HepG2 (cell line): Measurements from ENCODE around the gene DNAJC8. TPM values are rescaled to one million over a fixed set of nuclear protein-coding genes. Genes with fewer than 3 reads are reported as not detected.

ENCODE experiments used
- ATAC-seq: fragments of 200-7000 bp; cut with Tn5 transposase; 3 replicates; pipeline ENCODE4 v1.9.1; 2020; ENCODE audit warnings: mild to moderate bottlenecking, moderate library complexity
- BruUV-seq: library from RNA; stranded (reverse); fragments of 400-500 nt; replicated peaks from 2 replicates; lab custom pipeline; 2021; lab: Mats Ljungman, UMichigan
- CTCF ChIA-PET: fragments of 300-600 bp; formaldehyde crosslinking; extraction: SDS; loops from one replicate; lab custom pipeline; 2021; ENCODE audit warnings: low total read pairs, inconsistent platforms, low intra/inter-chr PET ratio; lab: Yijun Ruan, JAX
- POLR2A ChIA-PET: fragments of 350-600 bp; sonication (Branson Sonifier 250); formaldehyde crosslinking; loops from one replicate; lab custom pipeline; 2020; ENCODE audit warnings: antibody characterized with exemption, inconsistent platforms; lab: Yijun Ruan, JAX
- DNase-seq: peaks from one replicate; pipeline ENCODE4 v3.0.0-alpha.2; 2015; ENCODE audit warnings: low spot score
- FAIRE-seq: peaks from 3 replicates; lab custom pipeline; 2011; peaks lifted over from hg19 to GRCh38; lab: Jason Lieb, UNC
- H2AFZ ChIP-seq: one replicate; pipeline ENCODE4 v1.6.1; 2011; ENCODE audit warnings: low read length, inconsistent platforms
- H3K27ac ChIP-seq: fragments of 300-600 bp; 3 replicates; pipeline ENCODE4 v1.8.0; 2011; ENCODE audit warnings: mixed run types, mild to moderate bottlenecking, mixed read lengths, low read length, inconsistent platforms; ENCODE audit not compliant: insufficient read depth; ENCODE audit errors: extremely low read length
- H3K27me3 ChIP-seq, 2 experiments: fragments of 200-600 bp in 1 of 2; 2 replicates in 1 of 2; 3 replicates in 1 of 2; pipeline versions ENCODE4 v1.6.0 to v1.8.0; 2011; ENCODE audit warnings: low read length in 2 of 2, mild to moderate bottlenecking in 2 of 2, moderate library complexity in 2 of 2, inconsistent platforms in 1 of 2; ENCODE audit not compliant: insufficient read depth in 2 of 2, control insufficient read depth in 1 of 2
- H3K36me3 ChIP-seq, 2 experiments: fragments of 200-600 bp in 1 of 2; replicated peaks in 1 of 2; 2 replicates in 1 of 2; 3 replicates in 1 of 2; pipeline versions ENCODE4 v1.5.1 to v1.8.0; 2011; ENCODE audit warnings: low read length in 2 of 2, inconsistent platforms in 1 of 2; ENCODE audit not compliant: insufficient read depth in 2 of 2, control insufficient read depth in 1 of 2
- H3K4me1 ChIP-seq: 2 replicates; pipeline ENCODE4 v1.5.1; 2012; ENCODE audit warnings: low read length, inconsistent platforms; ENCODE audit not compliant: insufficient read depth
- H3K4me2 ChIP-seq: 2 replicates; pipeline ENCODE4 v1.6.0; 2011; ENCODE audit warnings: low read depth, low read length, inconsistent platforms
- H3K4me3 ChIP-seq, 3 experiments: fragments of 200-600 bp in 1 of 3; sonication (generic), shearing (Covaris generic) in 1 of 3; replicated peaks in 1 of 3; 2 replicates each; pipeline ENCODE4 v1.5.1; 2011 to 2016; ENCODE audit warnings: low read length in 3 of 3, inconsistent platforms in 2 of 3, low read depth in 2 of 3, mild to moderate bottlenecking in 2 of 3, control low read depth in 1 of 3, mixed read lengths in 1 of 3; ENCODE audit not compliant: insufficient read depth in 1 of 3
- H3K79me2 ChIP-seq: one replicate; pipeline ENCODE4 v1.6.1; 2011; ENCODE audit warnings: low read length, inconsistent platforms; ENCODE audit not compliant: insufficient read depth
- H3K9ac ChIP-seq: 2 replicates; pipeline ENCODE4 v1.6.0; 2011; ENCODE audit warnings: mild to moderate bottlenecking, low read depth, low read length, inconsistent platforms; ENCODE audit not compliant: insufficient read depth
- H3K9me3 ChIP-seq: 2 replicates; pipeline ENCODE4 v1.5.1; 2012; ENCODE audit warnings: mild to moderate bottlenecking, low read length
- H4K20me1 ChIP-seq: 2 replicates; pipeline ENCODE4 v1.6.0; 2011; ENCODE audit warnings: inconsistent platforms, mild to moderate bottlenecking, low read length, moderate library complexity; ENCODE audit not compliant: insufficient read depth
- CENPX ChIP-seq: sonication (generic); formaldehyde crosslinking; IDR thresholded peaks from 2 replicates; pipeline ENCODE4 v1.9.0; 2021; ENCODE audit warnings: mild to moderate bottlenecking, missing genetic modification reagents, moderate library complexity
- KLF11 ChIP-seq: IDR thresholded peaks from 2 replicates; pipeline ENCODE4 v1.6.1; 2016; ENCODE audit warnings: missing compliant biosample characterization
- PAXIP1 ChIP-seq: sonication (generic); formaldehyde crosslinking; conservative IDR thresholded peaks from 2 replicates; pipeline ENCODE4 v1.4.0; 2020; ENCODE audit warnings: mild to moderate bottlenecking, missing genetic modification reagents, moderate library complexity
- PBX2 ChIP-seq: IDR thresholded peaks from 2 replicates; pipeline ENCODE4 v1.6.1; 2016; ENCODE audit warnings: control low read depth
- SYNCRIP ChIP-seq: fragments of 200-400 bp; formaldehyde crosslinking; IDR thresholded peaks from 2 replicates; pipeline ENCODE4 v1.6.1; 2018; ENCODE audit warnings: mild to moderate bottlenecking, low read depth, low read length; ENCODE audit not compliant: insufficient read depth
- ZFP62 ChIP-seq: sonication (generic); formaldehyde crosslinking; IDR thresholded peaks from 2 replicates; pipeline ENCODE4 v1.4.0; 2020; ENCODE audit warnings: missing genetic modification reagents
- ZNF138 ChIP-seq: sonication (generic); formaldehyde crosslinking; IDR thresholded peaks from 2 replicates; pipeline ENCODE4 v1.5.0; 2020; ENCODE audit warnings: mild to moderate bottlenecking, low read depth, missing genetic modification reagents
- ZNF281 ChIP-seq: sonication (generic); formaldehyde crosslinking; IDR thresholded peaks from 2 replicates; pipeline ENCODE4 v1.4.0; 2020; ENCODE audit warnings: missing genetic modification reagents, borderline replicate concordance
- ZNF329 ChIP-seq: sonication (generic); formaldehyde crosslinking; IDR thresholded peaks from 2 replicates; pipeline ENCODE4 v1.9.0; 2021; ENCODE audit warnings: low read depth, mild to moderate bottlenecking, missing genetic modification reagents
- ZNF607 ChIP-seq: sonication (generic); formaldehyde crosslinking; IDR thresholded peaks from 2 replicates; pipeline ENCODE4 v1.5.1; 2020; ENCODE audit warnings: missing genetic modification reagents, mild to moderate bottlenecking, borderline replicate concordance
- ZNF780A ChIP-seq: sonication (generic); formaldehyde crosslinking; IDR thresholded peaks from 2 replicates; pipeline ENCODE4 v1.8.0; 2022; ENCODE audit warnings: mild to moderate bottlenecking, missing genetic modification reagents, moderate library complexity
- ZNF782 ChIP-seq: sonication (generic); formaldehyde crosslinking; IDR thresholded peaks from 2 replicates; pipeline ENCODE4 v1.4.0; 2020; ENCODE audit warnings: missing genetic modification reagents, mild to moderate bottlenecking, borderline replicate concordance
- WGBS: methylation state at CpG from one replicate; pipeline ENCODE4 v1.1.6; 2017; ENCODE audit warnings: low lambda C conversion rate; 5-methylcytosine and 5-hydroxymethylcytosine counted together
- in situ Hi-C: cut with HindIII; loops from 2 replicates; pipeline ENCODE4 v1.10.0; 2017; ENCODE audit warnings: low pct_unique_long_range_greater_than_20kb; ENCODE audit not compliant: extremely low pct_ligation_motif_present
- intact Hi-C: fragments of 100-400 bp; cut with micrococcal nuclease; formaldehyde crosslinking; loops from one replicate; pipeline ENCODE4 v1.10.0; 2022; ENCODE audit not compliant: unreplicated experiment
- polyA plus RNA-seq, 8 experiments: library from polyadenylated mRNA; depleted of rRNA in 3 of 8; stranded (reverse) in 7 of 8; unstranded in 1 of 8; fragments of >200 nt; fragmentation: Illumina TruSeq in 4 of 8; extraction: Trizol in 4 of 8; gene quantifications; 2 replicates each; pipeline versions ENCODE4 v1.2.1 to v1.2.3, GENCODE V29; 2011 to 2016; ENCODE audit warnings: low read depth in 4 of 8, missing spikeins in 1 of 8, mixed read lengths in 1 of 8; ENCODE audit not compliant: insufficient read depth in 1 of 8
- total RNA-seq, 5 experiments: library from RNA; depleted of rRNA; stranded (reverse); fragments of >200 nt; fragmentation: Illumina TruSeq; extraction: Trizol; gene quantifications; 2 replicates each; pipeline ENCODE4 v1.2.3, GENCODE V29; 2016; ENCODE audit warnings: low read depth in 1 of 5
- TF ChIP-seq, protein P1 (sequence below): IDR thresholded peaks from 2 replicates; pipeline ENCODE4 v1.6.1; 2016

Gene DNAJC8
- total and polyA plus RNA-seq, 2 of the 13 experiments (the other 11 are each of a cell fraction or from before 2014, with no cell fraction given) = 54.5 to 126 TPM

- TF ChIP-seq PAXIP1 (CRISPR knock-in tag) (0 out of 2 replicates have a peak, but pooled peaks have one; percentile 2), ZNF780A (CRISPR knock-in tag) (no peak), ZNF607 (CRISPR knock-in tag) (0 out of 2 replicates have a peak, but pooled peaks have one; percentile 7), ZNF329 (CRISPR knock-in tag) (0 out of 2 replicates have a peak, but pooled peaks have one; percentile 4)
Measured at GRCh38 chr1:28247612-28248272, 14.9 kb upstream of the DNAJC8 start (continued).

- Histone ChIP-seq H3K9me3 (no peaks in the 10 kb centered on the region), H3K27ac (peak overlapping the region; percentile 89), H3K4me1 (peaks cover 54% of the 10 kb centered on the region), H3K79me2 (no peaks in the 10 kb centered on the region), H3K36me3 (0 out of 5 replicates have a peak, but pooled peaks cover 1 to 2% of the 10 kb centered on the region in 2 experiments), H3K4me3 (peak overlapping the region; percentile 64 to 88 (median 75)), H3K4me2 (peak overlapping the region; percentile 77), H3K27me3 (no peaks in the 10 kb centered on the region), H2AFZ (no peak overlapping the region), H4K20me1 (no peaks in the 10 kb centered on the region), H3K9ac (peak overlapping the region; percentile 80)
- TSS peak; percentile 88 for BruUV-seq
- ChIA-PET POLR2A (interaction anchor here (0.5 to 4.5 kb wide), 7 partner anchors 9 to 122 kb away, joined by 3 to 61 read pairs (median 3); partner anchors contain the start of genes ATP5IF1, MED18 and PHACTR4), CTCF (no interaction called here)
- DNase-seq (peak; percentile 78), FAIRE-seq (peak; percentile 57), ATAC-seq (peak; percentile 14)
- in situ Hi-C loops = loop anchor here (5.0 to 25.0 kb wide), 2 partner anchors 121 to 341 kb away; partner anchors contain the start of genes PHACTR4 and RAB42
- intact Hi-C loops = no loop called here
- 2% methylated on average over 11 of the region's 11 CpGs for WGBS
- TF ChIP-seq ZFP62 (no peak), PBX2 (CRISPR knock-in tag) (no peak), ZNF138 (CRISPR knock-in tag) (no peak), ZNF281 (CRISPR knock-in tag) (0 out of 2 replicates have a peak, but pooled peaks have one; percentile 18), SYNCRIP (no peak), KLF11 (CRISPR knock-in tag) (no peak), CENPX (CRISPR knock-in tag) (no peak), ZNF782 (CRISPR knock-in tag) (no peak)
- TF ChIP-seq, protein P1, sequence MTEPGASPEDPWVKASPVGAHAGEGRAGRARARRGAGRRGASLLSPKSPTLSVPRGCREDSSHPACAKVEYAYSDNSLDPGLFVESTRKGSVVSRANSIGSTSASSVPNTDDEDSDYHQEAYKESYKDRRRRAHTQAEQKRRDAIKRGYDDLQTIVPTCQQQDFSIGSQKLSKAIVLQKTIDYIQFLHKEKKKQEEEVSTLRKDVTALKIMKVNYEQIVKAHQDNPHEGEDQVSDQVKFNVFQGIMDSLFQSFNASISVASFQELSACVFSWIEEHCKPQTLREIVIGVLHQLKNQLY (CRISPR knock-in tag) = 0 out of 2 replicates have a peak, but pooled peaks have one; percentile 30
Measured at GRCh38 chr1:28246427-28246832, 13.6 kb upstream of the DNAJC8 start.
